UCSD-AML1 (cell line): ENCODE measurements around the gene DCLRE1C.
"Not testable (repeated sequence)": the region's sequence is repeated elsewhere in the genome, so short reads cannot be mapped to it uniquely, and the experiment has no call there.

Experiments
- DNase-seq: peaks from one replicate; lab custom pipeline; 2025; ENCODE audit not compliant: unreplicated experiment; lab: John Stamatoyannopoulos, UW

DCLRE1C gene

DNA sequence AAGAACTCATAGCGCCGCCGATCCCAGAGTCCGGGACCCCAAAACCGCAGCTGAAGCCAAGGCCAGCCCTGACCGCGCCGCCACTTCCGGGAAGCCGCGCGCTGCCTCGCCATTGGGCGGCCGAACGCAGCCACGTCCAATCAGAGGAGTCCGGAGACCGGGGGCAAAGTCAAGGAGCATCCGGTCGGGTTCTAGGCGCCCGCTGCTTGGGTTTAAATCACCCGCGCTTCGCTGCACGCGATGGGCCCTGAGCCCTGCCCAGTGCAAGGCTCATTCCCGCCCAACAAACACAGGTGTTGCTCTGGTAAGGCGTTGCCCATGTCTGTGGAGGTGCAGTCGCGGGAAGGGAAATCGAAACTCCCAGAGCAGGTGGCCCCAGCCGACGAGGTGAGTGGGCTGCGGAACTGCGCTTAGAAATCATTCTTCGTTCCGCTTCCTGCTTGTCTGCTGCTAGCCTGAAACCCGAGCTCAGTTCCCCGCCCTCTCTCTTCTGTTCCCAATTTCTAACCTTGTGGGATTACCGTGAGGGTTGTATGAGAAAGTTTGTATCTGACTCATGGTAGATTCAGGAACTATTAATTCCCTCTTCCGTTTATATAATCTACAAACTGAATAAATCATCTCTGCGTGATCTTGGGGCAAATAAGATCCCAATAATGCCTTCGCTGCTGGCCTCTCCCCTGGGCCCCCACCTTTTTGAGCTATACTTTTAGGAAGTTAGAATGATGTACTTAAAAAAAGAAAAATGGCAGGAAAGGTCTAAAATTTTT, at the start of gene DCLRE1C:
Gene DCLRE1C (minus strand): TSS at position 96 of the 770 bp plus-strand sequence. CDS start 86 bp downstream, at position 10.
- peak; percentile 91 for DNase-seq

DNA sequence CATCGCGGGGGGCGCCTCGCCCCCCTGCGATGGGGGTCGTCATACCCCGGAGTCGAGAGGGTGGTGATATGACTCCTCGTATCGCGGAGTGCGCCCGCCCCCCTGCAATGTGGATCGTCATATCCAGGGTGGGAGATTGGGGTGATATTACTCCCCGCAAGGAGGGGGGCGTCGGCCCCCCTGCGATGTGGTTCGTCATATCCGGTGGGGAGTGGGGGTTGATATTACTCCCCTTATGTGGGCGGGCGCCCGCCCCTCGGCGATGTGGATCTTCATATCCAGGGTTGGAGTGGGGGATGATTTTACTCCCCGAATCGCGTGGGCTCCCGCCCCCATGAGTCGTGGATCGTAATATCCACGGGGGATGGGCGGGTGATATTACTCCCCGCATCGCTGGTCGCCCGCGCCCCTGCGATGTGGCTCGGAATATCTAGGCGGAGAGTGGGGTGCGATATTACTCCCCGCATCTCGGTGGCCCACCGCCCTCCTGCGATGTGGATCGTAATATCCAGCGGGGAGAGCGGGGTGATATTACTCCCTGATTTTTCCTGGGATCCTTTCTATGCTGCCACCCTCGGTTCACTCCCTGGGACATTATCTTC, 42.2 kb upstream of the DCLRE1C start:
- no peak for DNase-seq

DNA sequence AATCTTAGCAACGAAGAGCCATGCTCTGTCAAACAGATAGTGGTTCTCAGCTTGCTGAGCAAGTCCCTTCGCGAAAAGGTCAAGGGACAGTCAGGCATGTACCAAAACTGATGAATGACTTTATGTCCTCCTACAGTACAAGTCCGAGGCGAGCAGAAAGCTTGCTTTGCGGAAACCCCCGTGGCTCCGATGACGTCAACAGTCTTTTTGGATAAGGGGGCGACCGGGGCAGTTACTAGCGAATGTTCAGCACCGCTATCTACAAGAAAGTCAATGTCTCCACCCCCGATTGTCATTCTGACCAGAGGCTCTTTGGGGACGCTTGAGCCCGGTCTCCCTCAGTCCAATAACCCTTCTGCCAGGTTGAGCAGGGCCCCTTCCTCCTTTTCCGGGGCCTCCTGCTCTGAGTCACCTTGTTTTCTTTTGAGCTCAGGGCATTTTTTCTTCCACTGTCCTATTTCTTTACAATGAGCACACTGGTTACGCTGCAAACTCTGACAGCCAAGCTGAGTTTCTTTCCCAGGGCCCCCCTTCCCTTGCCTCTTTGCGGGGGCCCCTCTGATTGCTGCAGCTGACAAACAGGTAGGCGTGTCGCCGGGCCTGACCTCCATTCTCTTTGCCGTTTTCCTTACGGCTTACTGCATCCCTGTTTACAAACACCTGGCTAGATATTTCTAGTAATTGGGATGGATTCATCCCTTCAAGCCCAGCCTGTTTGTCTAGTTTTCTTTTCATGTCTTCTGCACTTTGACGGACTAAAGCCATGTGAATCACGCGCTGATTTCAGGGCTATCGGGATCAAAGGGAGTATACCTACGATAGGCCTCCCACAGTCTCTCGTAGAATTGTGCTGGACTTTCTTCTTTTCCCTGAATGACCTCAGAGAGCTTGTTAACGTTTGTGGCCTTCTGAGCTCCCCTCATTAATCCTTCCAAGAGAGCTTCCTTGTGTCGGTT, 39.9 kb upstream of the DCLRE1C start:
- DNase-seq, result not testable (repeated sequence)

DNA sequence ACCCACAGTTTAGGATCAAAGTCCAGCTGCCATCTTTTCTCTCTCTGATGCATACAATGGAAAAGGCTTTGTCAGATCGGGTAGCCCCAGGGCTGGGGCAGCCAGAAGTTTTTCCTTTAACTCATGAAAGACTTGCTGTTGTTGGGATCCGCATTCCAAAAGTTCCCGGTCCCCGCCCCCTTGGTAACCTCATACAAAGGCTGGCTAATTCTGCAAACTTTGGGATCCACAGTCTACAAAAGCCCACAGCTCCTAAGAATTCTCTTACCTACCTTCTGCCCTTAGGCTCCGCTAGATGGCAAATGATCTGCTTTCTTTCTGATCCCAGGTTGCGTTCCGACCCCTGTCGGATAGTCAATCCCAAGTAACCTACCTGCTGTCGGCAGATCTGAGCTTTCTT, 38.4 kb upstream of the DCLRE1C start:
- not testable (repeated sequence) for DNase-seq

DNA sequence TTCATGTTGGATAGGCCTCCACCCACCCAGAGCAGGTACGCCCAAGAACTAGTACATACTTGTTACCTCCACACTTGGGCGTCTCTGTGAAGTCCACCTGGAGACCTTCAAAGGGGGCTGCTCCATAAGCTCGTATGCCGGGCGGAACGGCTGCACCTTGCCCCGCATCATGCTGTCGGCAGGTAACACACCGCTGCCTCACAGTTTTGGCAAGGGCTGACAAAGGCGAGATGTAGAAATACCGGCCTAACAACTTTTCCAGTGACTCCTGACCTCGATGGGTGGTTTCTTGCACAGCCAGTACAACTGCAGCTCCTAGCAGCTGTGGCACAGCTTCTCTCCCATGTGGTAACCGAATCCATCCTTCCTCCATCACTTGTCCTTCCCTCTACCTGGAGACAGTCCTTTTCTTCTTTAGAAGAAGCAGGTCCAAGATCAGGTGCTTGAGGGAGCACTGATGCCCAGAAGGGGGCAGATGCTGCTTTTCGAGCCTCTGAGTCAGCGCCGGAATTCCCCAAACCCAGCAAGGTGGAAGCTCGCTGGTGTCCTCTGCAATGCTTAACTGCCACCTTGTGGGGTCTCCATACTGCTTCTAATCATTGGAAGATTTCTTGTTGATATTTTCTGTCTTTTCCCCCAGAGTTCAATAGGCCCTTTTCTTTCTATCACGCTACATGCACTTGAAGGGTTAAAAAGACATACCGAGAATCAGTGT, 37.3 kb upstream of the DCLRE1C start:
- peak; percentile 21 for DNase-seq

DNA sequence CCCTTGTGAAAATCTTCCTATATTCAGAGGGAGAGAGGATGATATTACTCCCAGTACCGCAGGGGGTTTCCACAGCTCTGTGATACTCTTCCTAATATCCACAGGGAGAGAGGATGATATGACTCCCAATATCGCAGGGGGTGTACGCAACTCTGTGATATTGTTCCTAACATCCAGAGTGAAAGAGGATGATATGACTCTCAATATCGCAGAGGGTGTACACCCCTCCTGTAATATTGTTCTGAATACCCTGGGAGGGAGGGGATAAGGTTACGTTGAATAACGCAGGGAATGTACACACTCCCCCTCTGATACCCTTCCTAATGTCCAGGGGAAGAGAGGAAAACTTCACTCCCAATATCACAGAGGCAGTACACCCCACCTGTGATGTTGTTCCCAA, 35.7 kb upstream of the DCLRE1C start:
- not testable (repeated sequence) for DNase-seq

DNA sequence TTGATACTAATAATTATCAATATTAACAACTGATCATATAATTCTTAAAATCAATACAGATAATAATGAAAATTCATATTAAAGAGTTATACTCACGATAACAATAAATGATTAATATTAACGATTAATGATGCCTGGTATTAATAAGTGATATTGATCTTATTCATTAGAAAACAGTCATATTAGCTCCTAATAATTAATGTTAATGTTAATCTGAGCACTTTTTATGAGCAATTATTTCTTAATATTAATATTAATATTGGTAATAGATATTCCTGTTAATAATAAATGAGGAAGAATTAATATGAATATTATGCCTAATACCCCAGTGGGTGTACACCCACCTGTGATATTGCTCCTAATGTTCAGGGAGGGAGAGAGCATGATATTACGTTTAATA, 28.8 kb upstream of the DCLRE1C start:
- no peak for DNase-seq

DNA sequence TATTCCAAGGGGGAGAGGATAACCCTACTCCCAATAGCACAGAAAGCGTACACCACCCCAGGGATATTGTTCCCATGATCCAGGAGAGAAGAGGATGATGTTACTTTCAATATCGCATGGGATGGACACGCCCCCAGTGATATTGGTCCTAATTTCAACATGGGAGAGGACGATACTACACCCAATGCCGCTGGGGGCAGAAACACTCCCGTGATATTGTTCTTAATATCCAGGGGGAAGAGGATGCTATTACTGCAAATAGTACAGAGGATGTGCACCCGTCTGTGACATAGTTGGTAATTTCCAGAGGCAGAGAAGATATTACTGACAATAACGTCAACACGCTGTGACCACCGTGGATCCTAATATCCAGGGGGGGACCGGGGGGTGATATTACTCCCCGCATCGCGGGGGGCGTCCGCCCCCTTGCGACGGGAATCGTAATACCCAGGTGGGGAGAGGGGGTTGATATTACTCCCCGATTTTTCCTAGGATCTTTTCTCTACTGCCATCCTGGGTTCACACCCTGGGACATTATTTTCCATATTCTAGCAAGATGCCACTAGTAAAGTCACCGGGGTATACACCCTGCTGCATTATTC, 21.9 kb upstream of the DCLRE1C start:
- no peak for DNase-seq

DNA sequence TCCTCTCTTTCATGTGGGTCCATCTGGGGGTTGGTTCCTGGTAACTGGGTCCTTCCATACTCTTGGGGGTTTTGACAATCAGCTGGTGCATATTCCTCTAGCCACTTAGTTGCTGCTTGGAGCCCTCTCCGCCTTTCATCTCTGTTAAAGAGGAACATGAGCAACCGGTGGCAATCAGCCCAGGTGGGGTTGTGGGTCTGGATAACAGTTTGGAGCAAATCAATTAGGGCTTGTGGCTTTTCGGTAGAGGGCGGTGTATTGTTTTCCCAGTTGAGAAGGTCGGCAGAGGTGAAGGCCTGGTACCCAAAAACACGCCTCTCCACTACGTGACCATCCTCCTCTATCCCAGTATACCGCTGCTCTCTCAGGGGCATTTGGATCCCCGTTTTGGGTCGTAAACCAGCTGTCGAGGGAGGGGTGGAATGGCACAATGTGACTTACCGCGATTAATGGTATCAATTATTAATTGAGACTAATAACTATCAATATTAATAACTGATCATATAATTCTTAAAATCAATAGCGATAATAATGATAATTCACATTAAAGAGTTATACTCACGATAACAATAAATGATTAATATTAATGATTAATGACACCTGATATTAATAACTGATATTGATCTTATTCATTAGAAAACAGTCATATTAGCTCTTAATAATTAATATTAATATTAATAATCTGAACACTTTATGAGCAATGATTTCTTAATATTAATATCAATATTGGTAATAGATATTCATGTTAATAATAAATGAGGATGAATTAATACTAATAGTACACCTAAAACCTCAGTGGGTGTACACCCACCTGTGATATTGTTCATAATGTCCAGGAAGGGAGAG, 20.5 kb upstream of the DCLRE1C start:
- DNase-seq, result not testable (repeated sequence)

DNA sequence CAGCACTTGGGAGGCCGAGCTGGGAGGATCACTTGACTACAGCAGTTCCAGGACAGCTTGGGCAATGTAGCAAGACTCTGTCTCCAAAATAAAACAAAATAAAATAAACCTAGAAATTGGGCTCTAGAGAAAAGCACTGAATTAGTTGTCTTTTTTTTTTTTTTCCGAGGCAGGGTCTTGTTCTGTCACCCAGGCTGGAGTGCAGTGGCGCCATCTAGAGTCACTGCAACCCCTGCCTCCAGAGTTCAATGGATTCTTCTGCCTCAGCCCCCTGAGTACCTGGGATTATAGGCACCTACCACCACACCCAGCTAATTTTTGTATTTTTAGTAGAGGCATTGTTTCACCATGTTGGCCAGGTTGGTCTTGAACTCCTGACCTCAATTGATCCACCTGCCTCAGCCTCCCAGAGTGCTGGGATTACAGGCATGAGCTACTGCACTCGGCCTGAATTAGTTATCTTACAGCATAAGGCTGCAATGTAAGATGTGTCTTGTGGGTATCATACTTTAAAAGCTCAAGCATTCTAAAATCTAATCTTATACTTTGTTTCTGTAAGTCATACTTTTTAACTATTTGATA, 18.1 kb upstream of the DCLRE1C start:
- DNase-seq, result peak; percentile 31

DNA sequence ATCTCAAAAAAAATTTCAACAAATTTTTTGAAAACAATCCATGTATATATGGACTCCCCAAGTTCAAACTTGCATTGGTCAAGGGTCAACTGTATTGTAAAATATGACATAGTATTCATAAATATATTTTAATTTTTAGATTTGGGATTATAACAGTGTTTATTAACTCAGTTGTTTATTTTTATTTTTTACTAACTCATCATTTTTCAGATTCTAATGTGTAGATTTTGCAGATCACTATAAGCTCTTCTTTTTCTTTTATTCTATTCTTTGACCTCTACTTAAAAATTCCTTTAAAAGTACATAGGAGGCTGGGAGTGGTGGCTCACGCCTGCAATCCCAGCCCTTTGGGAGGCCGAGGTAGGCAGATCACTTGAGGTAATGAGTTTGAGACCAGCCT, 14.0 kb upstream of the DCLRE1C start:
- no peak for DNase-seq

DNA sequence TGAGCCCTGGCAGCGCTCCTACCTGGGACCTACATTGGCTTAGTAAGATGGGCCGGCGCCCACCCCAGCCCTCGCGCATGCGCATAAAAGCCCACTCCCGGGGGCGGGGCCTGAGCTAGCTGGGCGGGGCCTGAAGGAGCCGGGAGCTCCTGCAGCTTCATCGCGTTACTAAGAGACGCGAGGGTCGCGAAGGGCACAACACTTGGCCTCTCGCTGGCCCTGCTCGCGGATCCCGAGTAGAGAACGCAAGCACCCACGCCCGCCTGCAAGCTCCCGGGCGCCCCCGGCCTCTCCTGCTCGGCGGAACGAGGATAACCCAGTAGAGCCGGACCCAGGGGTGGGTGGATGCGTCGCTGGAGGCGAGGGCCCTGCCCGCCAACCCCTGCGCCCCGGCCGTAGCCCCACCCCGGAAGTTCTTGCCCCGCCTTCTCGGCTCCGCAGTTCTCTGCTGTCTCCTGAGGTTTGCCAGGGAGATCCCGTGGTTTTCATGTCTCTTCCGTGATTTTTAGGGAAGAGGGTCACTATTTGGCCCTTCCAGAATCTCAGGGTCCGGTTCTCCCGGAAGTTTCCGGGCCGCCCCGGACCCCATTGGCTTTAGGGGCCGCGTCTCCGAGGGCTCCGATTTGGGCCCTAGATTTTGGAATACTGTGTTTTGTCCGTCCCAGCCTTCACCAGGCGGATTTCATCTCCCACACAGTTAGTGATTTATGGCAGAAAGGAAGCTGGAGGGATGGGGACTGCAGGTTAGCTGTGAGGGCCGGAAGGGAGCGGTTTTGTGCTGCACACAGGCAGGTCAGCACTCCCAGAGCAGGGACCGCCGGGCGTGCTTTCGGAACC, 5.5 kb upstream of the DCLRE1C start, which contains the start of gene MEIG1:
Gene MEIG1 (plus strand): TSS at position 168 of the 837 bp plus-strand sequence. CDS start 7,081 bp downstream, outside the sequence.
- peak; percentile 93 for DNase-seq

DNA sequence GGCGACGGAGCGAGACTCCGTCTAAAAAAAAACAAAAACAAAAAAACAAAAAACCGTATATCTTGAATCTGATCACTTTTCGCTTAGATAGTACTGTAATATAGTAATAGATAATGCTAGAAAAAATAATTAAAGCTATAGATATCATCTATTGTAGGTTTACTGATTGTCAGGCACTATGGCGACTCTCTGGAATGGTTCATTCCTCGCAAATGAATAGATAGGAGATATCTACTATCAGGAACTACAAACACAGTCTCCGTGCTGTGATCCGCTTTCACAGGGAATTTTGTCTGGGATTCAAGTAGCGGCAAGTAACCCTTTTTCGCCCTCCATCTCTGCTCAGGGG, 5.0 kb upstream of the DCLRE1C start:
- DNase-seq, result no peak

DNA sequence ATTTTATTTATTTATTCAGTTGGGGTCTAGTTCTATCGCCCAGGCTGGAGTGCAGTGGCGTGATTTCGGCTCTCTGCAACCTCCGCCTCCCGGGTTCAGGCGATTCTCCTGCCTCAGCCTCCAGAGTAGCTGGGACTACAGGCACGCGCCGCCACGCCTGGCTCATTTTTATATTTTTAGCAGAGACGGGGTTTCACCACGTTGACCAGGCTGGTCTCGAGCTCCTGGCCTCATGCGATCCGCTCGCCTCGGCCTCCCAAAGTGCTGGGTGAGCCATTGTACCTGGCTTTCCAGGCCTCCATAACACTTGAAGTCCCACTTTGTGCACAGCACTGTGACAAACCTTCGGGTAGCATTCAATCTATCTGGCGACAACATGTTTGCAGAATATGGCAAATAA, 1.0 kb upstream of the DCLRE1C start:
- no peak for DNase-seq

DNA sequence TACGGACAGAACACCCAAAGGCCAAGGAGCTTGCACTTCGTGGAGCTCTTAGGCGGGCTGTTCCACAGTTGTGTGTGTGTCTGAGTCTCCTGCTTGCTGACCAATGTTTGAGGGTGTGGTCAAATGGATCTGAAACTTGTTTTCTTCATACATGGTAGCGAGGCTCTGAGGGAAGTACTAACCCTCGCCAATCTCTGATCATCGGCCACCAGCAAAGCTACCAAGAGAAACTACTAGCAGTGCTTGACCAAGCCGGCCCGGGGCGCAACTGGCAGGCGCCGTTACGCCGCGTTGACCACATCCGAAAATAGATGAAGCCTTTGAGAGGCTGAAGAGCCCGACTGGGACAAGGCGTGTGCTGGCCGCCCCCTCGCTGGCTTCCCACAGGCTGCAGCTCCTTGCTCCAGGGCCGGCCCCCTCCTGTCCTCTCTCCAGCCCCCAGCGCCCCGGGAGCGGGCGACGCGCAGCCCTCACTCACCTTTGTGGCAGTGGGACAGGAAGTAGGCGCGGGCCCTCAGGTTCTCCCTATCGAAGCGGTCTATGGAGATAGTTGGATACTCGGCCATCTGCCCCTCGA, 384 bp downstream of the DCLRE1C start:
- peak; percentile 73 for DNase-seq

DNA sequence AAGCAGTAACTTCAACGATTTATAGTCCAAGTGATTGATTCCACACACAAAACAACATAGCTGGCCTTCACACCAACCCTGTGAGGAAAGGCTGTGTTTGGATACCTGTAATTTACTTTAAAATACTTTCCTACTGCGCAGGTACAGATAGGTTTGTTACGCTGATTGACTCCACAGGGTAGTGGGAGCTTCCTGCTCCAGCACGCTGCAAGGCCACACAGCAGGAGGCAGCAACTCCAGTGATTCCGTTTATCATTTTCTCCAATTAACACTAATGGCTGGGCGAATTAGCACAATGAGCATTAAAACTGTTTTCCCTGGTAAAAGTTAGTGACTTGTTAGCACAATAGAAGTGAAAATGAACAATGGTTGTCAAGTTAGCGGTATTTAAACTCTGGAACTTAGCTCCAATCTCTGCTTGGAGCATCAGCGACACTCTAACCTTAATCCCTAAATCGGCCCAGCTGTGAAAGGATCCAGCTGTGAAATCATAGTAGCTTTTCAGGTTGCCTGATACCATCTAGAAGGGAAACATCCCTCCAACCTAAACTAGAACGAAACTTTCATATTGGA, 959 bp downstream of the DCLRE1C start:
- no peak for DNase-seq

DNA sequence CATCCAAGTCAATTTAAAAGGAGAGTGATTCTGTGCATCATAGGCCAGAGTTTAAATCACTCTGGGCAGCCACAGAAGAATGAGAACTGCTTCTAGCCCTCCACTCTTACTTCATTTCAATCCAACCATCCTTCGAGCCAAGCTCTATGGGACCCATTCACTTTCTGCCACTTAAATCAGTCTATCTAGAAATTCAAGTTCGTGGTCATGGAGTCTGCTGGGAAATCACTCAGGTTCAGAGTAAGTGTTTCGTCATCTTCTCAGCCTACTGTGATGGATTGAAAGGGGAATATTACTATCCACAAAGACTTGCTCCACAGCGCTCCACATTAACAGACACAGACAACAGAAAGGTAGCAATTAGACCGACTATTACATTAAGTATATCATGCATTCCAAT, 4.6 kb downstream of the DCLRE1C start:
- no peak for DNase-seq

DNA sequence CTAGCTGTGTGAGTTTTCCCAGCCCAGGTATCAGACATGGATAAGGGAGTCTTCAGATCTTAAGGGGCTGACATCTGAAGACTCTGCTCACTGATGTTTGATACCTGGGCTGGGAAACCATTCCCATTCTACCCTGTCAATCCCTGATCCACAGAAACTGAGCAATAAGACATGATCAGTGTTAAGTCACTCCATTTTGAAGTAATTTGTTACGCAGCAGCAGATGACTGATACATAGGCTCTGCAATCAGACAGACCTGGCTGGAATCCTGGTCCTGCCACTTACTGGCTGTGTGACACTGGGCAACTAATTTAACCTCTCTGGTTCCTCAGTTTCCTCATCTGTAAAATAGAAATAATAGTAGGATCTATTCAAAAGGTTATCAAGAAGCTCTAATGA, 6.6 kb downstream of the DCLRE1C start:
- no peak for DNase-seq
